Pancreas (tissue), 10 donors: ENCODE results near the gene PLOD2. TPM values are rescaled to one million over a fixed set of nuclear protein-coding genes. Genes with fewer than 3 reads are reported as not detected.

ENCODE experiments used
- ATAC-seq, 4 donors: fragments of 200-7000 bp; cut with Tn5 transposase; one replicate each; pipeline versions ENCODE4 v1.8.0 to v1.9.1; 2020; ENCODE audit warnings: mild to moderate bottlenecking in 4 of 4, moderate library complexity in 4 of 4
- DNase-seq, 6 donors: peaks; one replicate each; pipeline ENCODE4 v3.0.0-alpha.2; 2020
- FAIRE-seq: peaks from 2 replicates; lab custom pipeline; 2012; peaks lifted over from hg19 to GRCh38; lab: Jason Lieb, UNC
- H3K27ac ChIP-seq, 4 donors: fragments of 200-600 bp; sonication (generic); 1 replicate in 3 of 4; 2 replicates in 1 of 4; pipeline versions ENCODE4 v1.5.0 to v1.8.0; 2020
- H3K27me3 ChIP-seq, 4 donors: fragments of 200-600 bp; one replicate each; pipeline ENCODE4 v1.8.0; 2021
- H3K36me3 ChIP-seq, 3 donors: fragments of 200-600 bp; sonication (generic) in 1 of 3; one replicate each; pipeline versions ENCODE4 v1.5.0 to v1.8.0; 2020 to 2021
- H3K4me1 ChIP-seq, 3 donors: fragments of 200-600 bp; one replicate each; pipeline ENCODE4 v1.8.0; 2021
- H3K4me3 ChIP-seq, 4 donors: fragments of 200-600 bp; sonication (generic) in 2 of 4; one replicate each; pipeline versions ENCODE4 v1.5.0 to v1.8.0; 2020 to 2021
- H3K9me3 ChIP-seq, 4 donors: fragments of 200-600 bp; one replicate each; pipeline ENCODE4 v1.8.0; 2021
- CTCF ChIP-seq, 4 donors: fragments of 200-600 bp; sonication (generic) in 3 of 4; IDR thresholded peaks; one replicate each; pipeline versions ENCODE4 v1.5.0 to v1.8.0; 2021; ENCODE audit warnings: antibody characterized with exemption in 4 of 4
- WGBS, 2 donors: extraction: QIAGEN DNeasy Blood & Tissue Kit; methylation state at CpG; one replicate each; pipeline ENCODE4 v1.1.7; 2013; 5-methylcytosine and 5-hydroxymethylcytosine counted together
- intact Hi-C, 3 donors: fragments of 100-400 bp; cut with DNase I; formaldehyde crosslinking; loops; one replicate each; pipeline versions ENCODE4 v1.11.1 to v1.14.2; 2022
- polyA plus RNA-seq, 2 donors: library from polyadenylated mRNA; stranded (reverse); fragments of 200-250 nt; gene quantifications; one replicate each; pipeline ENCODE4 v1.2.3, GENCODE V29; 2013
- total RNA-seq, 6 donors: library from RNA; stranded (reverse); fragmentation: NEBNext Ultra II Directional in 4 of 6; extraction: Animal tissue kit (Norgen Biotek cat#: 25700) in 4 of 6; gene quantifications; one replicate each; pipeline versions ENCODE4 v1.2.1 to v1.2.4, GENCODE V29; 2021 to 2023
- donor health status: healthy with polysubstance abuse.
- donor health status: DM: no; HTN: no; CAD: no; lungs with moderate emphysema.
- donor health status: DM: no; HTN: no; CAD: no.
- donor health status: control.
- donor health status: control.
- donor health status: Bipolar disorder and iron deficiency.
- donor health status: DM: yes; HTN: yes; CAD: no.
- donor health status: DM: no; HTN: no; CAD: no.
- donor health status: DM: no; HTN: no; CAD: no.
- donor health status: DM: yes; HTN: yes; CAD: no.

PLOD2 gene
- total and polyA plus RNA-seq, 8 donors = 12.7 to 44.7 (median 18.8) TPM

DNA sequence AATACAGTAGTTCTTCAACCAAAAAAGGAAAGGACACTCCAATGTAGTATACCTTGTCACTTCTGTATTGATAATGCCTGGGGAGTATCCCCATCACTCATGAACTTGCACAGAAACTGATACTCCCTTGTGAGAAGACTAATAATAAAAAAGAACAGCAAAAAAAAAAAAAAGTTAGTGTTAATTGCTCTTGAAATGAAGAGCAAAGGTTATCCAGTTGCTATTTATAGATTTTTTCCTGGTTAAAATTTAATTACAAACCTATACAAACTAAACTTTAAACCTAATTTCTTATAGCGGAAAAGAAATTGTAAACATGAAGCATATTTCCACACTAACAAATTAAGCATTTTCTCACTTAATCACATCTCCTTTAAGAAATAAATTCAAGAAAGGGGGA lies 6.7 kb downstream of the PLOD2 start:
- Histone ChIP-seq H3K27me3 (no peaks in the 10 kb centered on the region), H3K4me1 (peaks cover 17 to 63% (median 60%) of the 10 kb centered on the region in 3 donors), H3K9me3 (no peaks in the 10 kb centered on the region), H3K36me3 (no peaks in the 10 kb centered on the region), H3K27ac (peak overlapping the region in 2 of 4 donors; percentile 2 to 48), H3K4me3 (no peak overlapping the region)
- FAIRE-seq = no peak
- no peak for DNase-seq
- no peak for TF ChIP-seq CTCF (IDR thresholded peaks at IDR 0.05)
- WGBS, 2 donors = 34 to 43% methylated on average over 1 of the region's 1 CpG
- ATAC-seq = no peak
- intact Hi-C loops = no loop called here

DNA sequence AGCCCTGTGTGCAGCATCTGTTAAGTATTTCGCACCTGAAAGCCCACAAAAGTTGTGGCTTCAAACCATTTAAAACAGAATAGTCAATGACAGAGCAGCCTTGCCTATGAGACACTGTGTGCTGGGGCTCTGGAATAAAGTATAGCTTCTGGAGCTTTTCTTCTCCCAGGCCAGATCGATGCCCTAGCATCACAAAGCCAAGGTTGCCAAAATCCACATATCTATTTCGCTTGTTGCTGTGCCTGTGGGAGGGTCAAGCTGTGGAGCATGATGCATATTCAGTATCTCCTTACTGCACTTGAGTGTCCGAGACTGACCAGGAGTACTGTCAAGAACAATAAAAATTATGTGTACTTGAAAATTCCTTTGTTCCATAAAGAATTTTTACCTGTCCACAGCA lies 7.6 kb downstream of the PLOD2 start:
- FAIRE-seq = no peak
- ATAC-seq = no peak

GRCh38 chr3:146152834-146153233 lies 8.2 kb downstream of the PLOD2 start:
- no peaks in the 10 kb centered on the region for H3K27me3 ChIP-seq
- FAIRE-seq (no peak), ATAC-seq (peak; percentile 27 to 66 (median 46)), DNase-seq (peak in 4 of 6 donors; percentile 18 to 31 (median 28))
- intact Hi-C loops = no loop called here
- H3K4me3 ChIP-seq = no peak overlapping the region
- H3K27ac ChIP-seq = peak overlapping the region in 2 of 4 donors; percentile 20 to 48
- H3K36me3 ChIP-seq = no peaks in the 10 kb centered on the region
- 56 to 61% methylated on average over 6 of the region's 6 CpGs for WGBS, 2 donors
- peaks cover 10 to 49% (median 48%) of the 10 kb centered on the region in 3 donors for H3K4me1 ChIP-seq
- H3K9me3 ChIP-seq = no peaks in the 10 kb centered on the region
- TF ChIP-seq CTCF (IDR thresholded peaks at IDR 0.05) = no peak

More for the DNA sequence above, 7.6 kb downstream of the PLOD2 start:
- H3K27ac ChIP-seq = peak overlapping the region in 1 of 4 donors; percentile 48
- no peaks in the 10 kb centered on the region for H3K27me3 ChIP-seq
- H3K36me3 ChIP-seq = no peaks in the 10 kb centered on the region
- intact Hi-C loops = no loop called here
- peaks cover 14 to 55% (median 54%) of the 10 kb centered on the region in 3 donors for H3K4me1 ChIP-seq
- H3K4me3 ChIP-seq = no peak overlapping the region
- no peaks in the 10 kb centered on the region for H3K9me3 ChIP-seq
- 50% methylated on average over 4 of the region's 4 CpGs for WGBS, 2 donors
- TF ChIP-seq CTCF (IDR thresholded peaks at IDR 0.05) = no peak
- DNase-seq = no peak

DNA sequence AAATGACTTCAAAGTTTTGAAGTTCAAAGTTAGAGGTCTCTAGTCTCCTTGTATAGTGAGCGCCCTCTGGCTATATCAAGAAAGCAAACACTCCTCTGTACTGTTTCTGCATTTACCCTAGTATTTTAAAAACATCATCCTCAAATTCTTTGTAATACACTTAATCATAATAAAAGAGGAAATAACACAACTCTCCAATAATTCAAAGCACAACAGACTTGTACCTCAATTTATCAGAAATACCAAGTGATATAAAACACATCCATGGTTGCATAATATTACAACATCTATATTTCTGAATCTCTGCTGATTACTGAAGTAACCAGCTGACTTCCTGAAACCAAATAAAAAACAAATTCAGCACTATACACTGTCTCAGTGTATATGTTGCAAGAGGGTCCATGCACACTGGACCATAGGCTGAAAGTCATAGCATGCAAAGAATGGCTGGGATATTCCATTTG lies 12.5 kb downstream of the PLOD2 start:
- TF ChIP-seq CTCF (IDR thresholded peaks at IDR 0.05) = no peak
- 43 to 48% methylated on average over 1 of the region's 1 CpG for WGBS, 2 donors
- Histone ChIP-seq H3K9me3 (no peaks in the 10 kb centered on the region), H3K27me3 (no peaks in the 10 kb centered on the region), H3K4me3 (no peak overlapping the region), H3K36me3 (no peaks in the 10 kb centered on the region), H3K4me1 (peaks cover 0 to 11% (median 11%) of the 10 kb centered on the region in 3 donors), H3K27ac (no peak overlapping the region)
- DNase-seq (no peak), FAIRE-seq (no peak), ATAC-seq (peak; percentile 46 to 75 (median 62))
- intact Hi-C loops = no loop called here

DNA sequence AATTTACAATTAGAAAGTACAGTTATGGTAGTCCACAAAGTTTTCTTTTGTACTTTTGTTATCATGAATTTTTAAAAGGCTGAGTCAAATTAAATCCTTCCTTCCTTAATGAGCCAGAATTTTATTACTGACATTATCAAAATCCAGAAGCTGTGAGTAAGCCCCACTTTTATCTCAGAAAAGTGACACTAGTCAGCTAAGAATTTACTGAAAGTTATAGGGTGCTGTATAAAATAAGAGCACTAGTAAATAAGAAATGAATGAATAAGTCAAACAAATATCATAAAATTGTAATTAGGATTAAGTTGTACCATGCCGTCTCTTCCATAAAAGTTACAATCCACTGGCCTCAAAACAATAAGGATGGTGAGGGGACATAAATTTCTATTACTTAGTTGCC lies 15.3 kb downstream of the PLOD2 start:
- ATAC-seq (no peak), FAIRE-seq (no peak), DNase-seq (no peak)
- H3K27ac ChIP-seq = no peak overlapping the region
- intact Hi-C loops = no loop called here
- H3K4me1 ChIP-seq = peaks cover 0 to 5% (median 0%) of the 10 kb centered on the region in 3 donors
- H3K27me3 ChIP-seq = no peaks in the 10 kb centered on the region
- 96 to 100% methylated on average over 1 of the region's 1 CpG for WGBS, 2 donors
- no peaks in the 10 kb centered on the region for H3K9me3 ChIP-seq
- H3K36me3 ChIP-seq = no peaks in the 10 kb centered on the region
- no peak for TF ChIP-seq CTCF (IDR thresholded peaks at IDR 0.05)
- H3K4me3 ChIP-seq = no peak overlapping the region
